Mucosa of descending colon (tissue), 3 donors: ENCODE data around the gene TMEM17. TPM values are rescaled to one million over a fixed set of nuclear protein-coding genes. Genes with fewer than 3 reads are reported as not detected.

Experiments used
- ATAC-seq: fragments of 200-7000 bp; cut with Tn5 transposase; one replicate; pipeline ENCODE4 v1.9.1; 2020; ENCODE audit warnings: mild to moderate bottlenecking, moderate library complexity
- DNase-seq, 3 donors: peaks; one replicate each; pipeline ENCODE4 v3.0.0-alpha.2; 2020
- H3K36me3 ChIP-seq: fragments of 200-600 bp; one replicate; pipeline ENCODE4 v1.8.0; 2021; ENCODE audit warnings: low read depth, mild to moderate bottlenecking
- H3K4me1 ChIP-seq: fragments of 200-600 bp; one replicate; pipeline ENCODE4 v1.8.0; 2021; ENCODE audit warnings: low read depth, mild to moderate bottlenecking
- H3K4me3 ChIP-seq: fragments of 200-600 bp; one replicate; pipeline ENCODE4 v1.8.0; 2021; ENCODE audit warnings: mild to moderate bottlenecking
- H3K9me3 ChIP-seq: fragments of 200-600 bp; one replicate; pipeline ENCODE4 v1.8.0; 2021; ENCODE audit warnings: mild to moderate bottlenecking
- intact Hi-C, 2 donors: fragments of 100-400 bp; cut with DNase I in 1 of 2; cut with micrococcal nuclease in 1 of 2; formaldehyde crosslinking; loops; one replicate each; pipeline versions ENCODE4 v1.11.0 to v1.11.1; 2022; cut with DNase I, micrococcal nuclease
- total RNA-seq, 3 donors: library from RNA; stranded (reverse); fragmentation: NEBNext Ultra II Directional in 2 of 3; extraction: Animal tissue kit (Norgen Biotek cat#: 25700) in 2 of 3; gene quantifications; one replicate each; pipeline versions ENCODE4 v1.2.1 to v1.2.4, GENCODE V29; 2021 to 2023
- TF ChIP-seq, protein P1 (sequence below): fragments of 200-600 bp; IDR thresholded peaks from one replicate; pipeline ENCODE4 v1.8.0; 2022; ENCODE audit warnings: antibody characterized with exemption, mild to moderate bottlenecking
- donor health status: DM: no; HTN: no; CAD: no; lungs with moderate emphysema.
- donor health status: DM: no; HTN: no; CAD: no.
- donor health status: DM: no; HTN: yes; CAD: no.

The TMEM17 gene
- total RNA-seq, 3 donors from 2014 or later = 0.61 to 1.2 (median 0.70) TPM

DNA sequence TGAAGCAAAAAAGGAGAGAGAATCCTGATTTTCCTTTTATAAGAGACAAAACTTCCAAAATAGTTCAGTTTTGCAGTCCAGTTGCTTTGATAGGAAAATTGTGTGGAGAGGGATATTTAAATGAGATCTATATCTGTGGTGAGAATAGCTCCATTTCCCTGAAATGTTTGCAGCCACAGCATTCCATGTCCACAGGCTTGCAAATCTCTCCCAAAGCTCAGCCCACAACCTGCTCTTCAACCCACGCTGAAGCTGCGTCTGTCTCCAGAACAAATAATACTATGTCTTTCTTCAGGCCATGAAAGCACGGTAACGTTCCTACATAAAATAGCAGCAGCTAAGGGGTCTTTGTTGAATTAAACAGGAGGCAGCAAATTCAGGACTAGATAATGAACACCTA, 31.8 kb downstream of the TMEM17 start:
- DNase-seq (no peak), ATAC-seq (no peak)
- intact Hi-C loops = no loop called here
- TF ChIP-seq, protein P1, sequence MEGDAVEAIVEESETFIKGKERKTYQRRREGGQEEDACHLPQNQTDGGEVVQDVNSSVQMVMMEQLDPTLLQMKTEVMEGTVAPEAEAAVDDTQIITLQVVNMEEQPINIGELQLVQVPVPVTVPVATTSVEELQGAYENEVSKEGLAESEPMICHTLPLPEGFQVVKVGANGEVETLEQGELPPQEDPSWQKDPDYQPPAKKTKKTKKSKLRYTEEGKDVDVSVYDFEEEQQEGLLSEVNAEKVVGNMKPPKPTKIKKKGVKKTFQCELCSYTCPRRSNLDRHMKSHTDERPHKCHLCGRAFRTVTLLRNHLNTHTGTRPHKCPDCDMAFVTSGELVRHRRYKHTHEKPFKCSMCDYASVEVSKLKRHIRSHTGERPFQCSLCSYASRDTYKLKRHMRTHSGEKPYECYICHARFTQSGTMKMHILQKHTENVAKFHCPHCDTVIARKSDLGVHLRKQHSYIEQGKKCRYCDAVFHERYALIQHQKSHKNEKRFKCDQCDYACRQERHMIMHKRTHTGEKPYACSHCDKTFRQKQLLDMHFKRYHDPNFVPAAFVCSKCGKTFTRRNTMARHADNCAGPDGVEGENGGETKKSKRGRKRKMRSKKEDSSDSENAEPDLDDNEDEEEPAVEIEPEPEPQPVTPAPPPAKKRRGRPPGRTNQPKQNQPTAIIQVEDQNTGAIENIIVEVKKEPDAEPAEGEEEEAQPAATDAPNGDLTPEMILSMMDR = no peak
- no peaks in the 10 kb centered on the region for H3K36me3 ChIP-seq
- peaks cover 3% of the 10 kb centered on the region for H3K4me1 ChIP-seq
- no peak overlapping the region for H3K4me3 ChIP-seq
- no peaks in the 10 kb centered on the region for H3K9me3 ChIP-seq

DNA sequence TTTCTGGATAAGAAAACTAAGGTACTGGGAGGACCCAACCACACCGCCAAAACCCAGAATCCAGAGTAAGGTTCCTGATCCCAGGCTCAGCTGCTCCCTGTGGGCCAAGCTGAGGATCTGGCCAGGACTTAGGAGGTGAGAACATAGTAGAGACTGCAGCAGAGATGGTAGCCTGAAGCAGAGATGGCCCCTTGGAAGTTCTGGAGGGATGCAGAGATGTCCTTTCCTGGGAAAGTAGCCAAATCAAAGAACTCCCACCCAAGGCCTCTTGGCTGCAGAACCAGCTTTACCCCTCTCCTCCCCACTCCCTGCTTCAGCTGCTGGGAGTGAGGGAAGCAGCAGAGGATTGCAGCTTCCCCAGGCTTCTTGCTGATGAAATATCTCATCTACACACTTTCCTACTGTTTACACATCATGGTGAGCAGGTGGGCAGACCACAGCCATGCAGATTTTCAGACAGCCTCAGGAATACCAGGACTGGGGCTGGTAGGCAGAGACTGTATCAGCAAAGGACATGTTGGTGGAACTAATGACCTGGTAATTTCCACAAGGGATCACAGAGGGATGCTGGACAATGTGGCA, 32.7 kb downstream of the TMEM17 start:
- ATAC-seq = no peak
- H3K4me3 ChIP-seq = no peak overlapping the region
- DNase-seq = no peak
- H3K4me1 ChIP-seq = peaks cover 2% of the 10 kb centered on the region
- TF ChIP-seq, protein P1 = no peak
- intact Hi-C loops = no loop called here
- H3K9me3 ChIP-seq = no peaks in the 10 kb centered on the region
- no peaks in the 10 kb centered on the region for H3K36me3 ChIP-seq

DNA sequence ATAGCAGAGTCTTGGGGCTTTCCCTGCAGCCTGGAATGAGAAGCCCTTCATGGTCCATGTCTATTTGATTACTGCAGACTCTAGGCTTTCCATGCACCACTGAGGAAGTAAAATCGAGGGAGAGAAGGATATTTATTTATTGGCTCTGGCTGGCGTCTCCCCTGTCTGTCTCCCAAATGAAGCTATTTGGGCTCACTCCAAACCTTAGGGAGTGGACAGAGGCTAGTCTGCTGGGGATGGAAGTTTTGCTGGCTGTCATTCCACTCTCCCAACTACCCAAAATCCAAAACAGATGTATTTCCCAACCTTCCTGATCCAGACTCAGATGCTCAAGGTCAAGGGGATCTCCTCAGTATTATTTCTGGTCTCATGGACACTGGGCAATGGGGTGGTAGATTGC, 33.7 kb downstream of the TMEM17 start:
- no peaks in the 10 kb centered on the region for H3K36me3 ChIP-seq
- intact Hi-C loops = no loop called here
- no peaks in the 10 kb centered on the region for H3K9me3 ChIP-seq
- no peak overlapping the region for H3K4me3 ChIP-seq
- DNase-seq (no peak), ATAC-seq (no peak)
- TF ChIP-seq, protein P1 = no peak
- no peaks in the 10 kb centered on the region for H3K4me1 ChIP-seq

DNA sequence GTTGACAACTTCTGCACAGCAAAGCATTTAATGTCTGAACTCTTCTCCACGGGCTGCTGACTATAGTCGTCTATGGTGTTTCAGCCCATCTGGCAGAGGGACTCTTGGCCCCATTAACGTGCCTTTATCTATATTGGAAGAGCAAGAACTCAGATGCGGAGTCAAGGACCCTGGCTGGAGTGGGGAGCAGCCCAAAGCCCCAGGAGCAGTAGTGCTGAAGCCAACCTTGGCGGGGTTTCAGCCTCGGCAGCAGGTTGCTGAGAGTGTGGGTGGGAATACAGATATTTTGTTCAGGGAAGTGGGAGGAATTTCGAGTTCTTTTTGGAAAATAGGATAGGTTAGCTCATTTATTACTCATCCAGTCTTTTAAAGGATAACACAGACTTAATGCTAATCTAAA, 34.2 kb downstream of the TMEM17 start:
- DNase-seq (no peak), ATAC-seq (no peak)
- Histone ChIP-seq H3K4me3 (no peak overlapping the region), H3K36me3 (no peaks in the 10 kb centered on the region), H3K9me3 (no peaks in the 10 kb centered on the region), H3K4me1 (no peaks in the 10 kb centered on the region)
- intact Hi-C loops = no loop called here
- TF ChIP-seq, protein P1 = no peak

DNA sequence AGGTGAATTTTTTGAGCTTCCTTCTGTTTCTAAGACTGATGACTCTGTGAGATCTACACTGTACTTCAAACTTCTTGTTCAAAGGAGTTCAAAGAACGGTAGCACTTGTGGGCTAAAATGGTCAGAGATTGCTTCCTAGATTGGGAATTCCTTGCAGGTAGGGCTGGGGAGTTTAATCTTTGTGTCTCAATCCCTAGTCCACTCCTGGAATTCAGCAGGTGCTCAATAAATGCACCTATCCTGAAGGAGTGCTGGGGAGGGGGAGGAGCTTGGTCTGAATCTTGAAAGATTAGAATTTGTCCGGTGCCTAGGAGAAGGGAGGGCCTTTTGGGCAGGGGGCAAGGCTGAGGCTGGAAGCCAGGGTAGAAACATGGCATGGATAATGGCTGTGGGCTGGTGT, 34.6 kb downstream of the TMEM17 start:
- Histone ChIP-seq H3K4me3 (no peak overlapping the region), H3K9me3 (no peaks in the 10 kb centered on the region), H3K36me3 (no peaks in the 10 kb centered on the region), H3K4me1 (no peaks in the 10 kb centered on the region)
- ATAC-seq (no peak), DNase-seq (no peak)
- intact Hi-C loops = no loop called here
- TF ChIP-seq, protein P1 = no peak

DNA sequence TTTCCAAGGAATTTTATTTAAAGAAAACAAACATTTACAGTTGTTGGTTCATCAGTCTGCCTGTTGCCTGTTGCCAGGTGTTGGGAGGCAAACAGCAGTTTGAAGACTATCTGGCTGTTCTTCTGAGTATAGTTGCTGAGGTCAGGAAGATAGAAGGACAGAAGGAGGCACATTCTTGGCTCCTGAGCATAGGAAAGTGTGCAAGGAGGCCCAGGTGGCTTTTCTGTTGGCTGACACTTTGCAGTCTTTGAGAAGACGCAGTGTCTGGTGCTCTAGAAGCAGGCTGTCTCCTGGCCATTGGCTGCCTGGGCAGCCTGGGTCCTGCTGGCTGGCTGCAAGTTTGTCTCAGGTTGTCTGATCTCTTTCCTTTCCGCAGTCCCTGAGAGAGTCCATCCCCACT, 36.4 kb downstream of the TMEM17 start:
- DNase-seq (no peak), ATAC-seq (no peak)
- no peak overlapping the region for H3K4me3 ChIP-seq
- TF ChIP-seq, protein P1 = no peak
- no peaks in the 10 kb centered on the region for H3K9me3 ChIP-seq
- no peaks in the 10 kb centered on the region for H3K36me3 ChIP-seq
- intact Hi-C loops = no loop called here
- H3K4me1 ChIP-seq = no peaks in the 10 kb centered on the region
